ENCODE data around the gene PCDHB9. TPM values are rescaled to one million over a fixed set of nuclear protein-coding genes. Genes with fewer than 3 reads are reported as not detected.

Gene PCDHB9
- total and polyA plus RNA-seq, 2 of the 8 experiments (the other 6 are each of a cell fraction or from before 2014, with no cell fraction given), result 0.68 to 1.6 TPM

GRCh38 chr5:141150993-141151325 lies 36.0 kb upstream of the PCDHB9 start:
- no peak overlapping the region for H2BK20ac ChIP-seq (ENCODE audit: low read length)
- peaks cover 5 to 11% of the 10 kb centered on the region in 2 experiments; a peak in 2 of 4 replicates for H3K9me3 ChIP-seq (ENCODE audit: insufficient read depth in 2 of 2, low read depth in 1 of 2, low read length in 1 of 2)
- no peak overlapping the region for H2BK15ac ChIP-seq (ENCODE audit: low read length)
- H4K20me1 ChIP-seq (replicated peaks in 1 of 2; ENCODE audit: control insufficient read depth in 1 of 2, insufficient read depth in 2 of 2, low read length in 2 of 2), result no peaks in the 10 kb centered on the region
- no peaks in the 10 kb centered on the region for H3K27me3 ChIP-seq (replicated peaks in 1 of 4; ENCODE audit: control insufficient read depth in 3 of 4, extremely low read depth in 1 of 4, insufficient read depth in 3 of 4, low read length in 3 of 4)
- H3K14ac ChIP-seq (ENCODE audit: insufficient read length), result no peak overlapping the region
- H3K79me2 ChIP-seq (ENCODE audit: control insufficient read depth in 1 of 2, insufficient read depth in 2 of 2, low read length in 2 of 2), result no peaks in the 10 kb centered on the region
- 93% methylated on average over 13 of the region's 13 CpGs; no CpG with 5 or more reads in 1 of the 2 experiments for WGBS, 2 experiments (ENCODE audit: extremely low coverage in 1 of 2, insufficient coverage in 1 of 2, insufficient read length in 1 of 2, insufficient replicate concordance in 2 of 2, low coverage in 1 of 2, low lambda C conversion rate in 2 of 2, missing lambda C conversion rate in 1 of 2)
- H2BK120ac ChIP-seq (replicated peaks; ENCODE audit: low read depth, low read length), result no peak overlapping the region
- no peak overlapping the region for H2AFZ ChIP-seq (ENCODE audit: low read length)
- no peak overlapping the region for H3K4me3 ChIP-seq (ENCODE audit: extremely low read depth in 1 of 4, insufficient read depth in 2 of 4, low read depth in 3 of 4, low read length in 4 of 4)
- DNase-seq (ENCODE audit: low read depth in 1 of 2, low spot score in 2 of 2) (no peak), FAIRE-seq (no peak)
- no peaks in the 10 kb centered on the region for H3K4me1 ChIP-seq (replicated peaks in 1 of 4; ENCODE audit: control insufficient read depth in 3 of 4, insufficient read depth in 4 of 4, low read length in 3 of 4)
- no peaks in the 10 kb centered on the region for H3K23me2 ChIP-seq (ENCODE audit: low read depth, low read length)
- no peak overlapping the region for H3K18ac ChIP-seq (ENCODE audit: extremely low read depth, low read length)
- ChIA-PET CTCF (ENCODE audit: partially characterized antibody) (interaction anchor here (1.1 to 1.9 kb wide), 11 partner anchors 8 to 266 kb away, joined by 3 to 9 read pairs (median 5); partner anchors contain the start of genes PCDHB10, PCDHB11, PCDHB16 and PCDHB2), POLR2A (ENCODE audit: partially characterized antibody) (no interaction called here)
- no peak overlapping the region for H3K56ac ChIP-seq (replicated peaks; ENCODE audit: insufficient read length, low read depth, low read length)
- H3K23ac ChIP-seq (ENCODE audit: insufficient read length), result no peak overlapping the region
- no peak overlapping the region for H4K8ac ChIP-seq (ENCODE audit: extremely low read depth, insufficient read depth, low read length)
- no peak overlapping the region for H3K9ac ChIP-seq (replicated peaks in 1 of 4; ENCODE audit: extremely low read depth in 1 of 4, low read depth in 3 of 4, low read length in 3 of 4)
- no peak overlapping the region for H4K91ac ChIP-seq (replicated peaks; ENCODE audit: insufficient read length, low read length)
- H2BK12ac ChIP-seq (ENCODE audit: low read depth, low read length), result no peak overlapping the region
- no peaks in the 10 kb centered on the region for H3K79me1 ChIP-seq (ENCODE audit: low read depth, low read length)
- no peak overlapping the region for H4K5ac ChIP-seq (ENCODE audit: insufficient read length, low read depth, low read length)
- H3K4me2 ChIP-seq (ENCODE audit: insufficient read depth in 1 of 2, low read depth in 2 of 2, low read length in 2 of 2), result no peak overlapping the region
- H3K4ac ChIP-seq (replicated peaks; ENCODE audit: insufficient read length, low read depth, low read length), result no peak overlapping the region
- H3K27ac ChIP-seq (ENCODE audit: low read depth, low read length), result no peak overlapping the region
- H3K36me3 ChIP-seq (ENCODE audit: control insufficient read depth in 2 of 4, insufficient read depth in 4 of 4, low read length in 3 of 4), result no peaks in the 10 kb centered on the region
- no peak overlapping the region for H2AK5ac ChIP-seq (ENCODE audit: low read depth, low read length)
- H2BK5ac ChIP-seq (ENCODE audit: low read depth, low read length), result no peak overlapping the region
- no peak for TF ChIP-seq SP4 (IDR thresholded peaks at IDR 0.05; ENCODE audit: low read length)
- no peak for TF ChIP-seq GABPA (IDR thresholded peaks at IDR 0.05; ENCODE audit: borderline replicate concordance, insufficient read depth, low read length)
- TF ChIP-seq EZH2 (IDR thresholded peaks at IDR 0.05; ENCODE audit: low read depth, low read length, severe bottlenecking), result no peak
- TF ChIP-seq SAP30 (IDR thresholded peaks at IDR 0.05; ENCODE audit: insufficient read depth, insufficient replicate concordance, low read length), result no peak
- no peak for TF ChIP-seq PHF8 (conservative IDR thresholded peaks at IDR 0.05; ENCODE audit: low read depth, low read length)
- TF ChIP-seq NANOG (IDR thresholded peaks at IDR 0.05; ENCODE audit: insufficient read depth, low read depth, low read length, poor library complexity, severe bottlenecking), result no peak
- TF ChIP-seq RBBP5 (IDR thresholded peaks at IDR 0.05; ENCODE audit: borderline replicate concordance, low read depth, low read length), result no peak
- TF ChIP-seq POU5F1 (IDR thresholded peaks at IDR 0.05; ENCODE audit: low read depth, low read length), result no peak
- no peak for TF ChIP-seq TEAD4 (IDR thresholded peaks at IDR 0.05; ENCODE audit: low read depth, low read length)
- no peak for TF ChIP-seq SIX5 (IDR thresholded peaks at IDR 0.05; ENCODE audit: low read depth, low read length)
- TF ChIP-seq E2F6 (IDR thresholded peaks at IDR 0.05), result no peak
- TF ChIP-seq KDM5A (IDR thresholded peaks at IDR 0.05; ENCODE audit: low read length), result no peak
- TF ChIP-seq SIRT6 (IDR thresholded peaks at IDR 0.05; ENCODE audit: low read length), result no peak
- TF ChIP-seq FOSL1 (IDR thresholded peaks at IDR 0.05; ENCODE audit: insufficient read depth, low read depth, low read length), result no peak
- no peak for TF ChIP-seq YY1 (IDR thresholded peaks at IDR 0.05; ENCODE audit: low read depth, low read length)
